Lower leg skin (tissue), 4 donors: ENCODE results near the gene ATOX1. TPM values are rescaled to one million over a fixed set of nuclear protein-coding genes. Genes with fewer than 3 reads are reported as not detected.

Experiments used
- DNase-seq, 2 donors: peaks; one replicate each; pipeline ENCODE4 v3.0.0-alpha.2; 2019; ENCODE audit warnings: low spot score in 2 of 2
- H3K4me3 ChIP-seq: fragments of 200-600 bp; sonication (generic); 2 replicates; pipeline ENCODE4 v1.5.1; 2017; ENCODE audit warnings: mild to moderate bottlenecking, low read depth; ENCODE audit not compliant: poor library complexity, severe bottlenecking
- POLR2A ChIP-seq, 2 donors: fragments of 450-650 bp; IDR thresholded peaks; one replicate each; pipeline ENCODE4 v1.6.1; 2016 to 2017; ENCODE audit warnings: antibody characterized with exemption in 2 of 2, mild to moderate bottlenecking in 1 of 2, moderate library complexity in 1 of 2
- WGBS, 2 donors: methylation state at CpG; one replicate each; pipeline ENCODE4 v1.1.5; 2018; 5-methylcytosine and 5-hydroxymethylcytosine counted together
- intact Hi-C: fragments of 100-400 bp; cut with DNase I; formaldehyde crosslinking; loops from one replicate; pipeline ENCODE4 v1.15.0; 2023; ENCODE audit warnings: low total_unique reads
- total RNA-seq, 4 donors: library from RNA; depleted of rRNA; stranded (reverse); fragments of >200 nt; gene quantifications; one replicate each; pipeline ENCODE4 v1.1.0, GENCODE V29; 2016
- TF ChIP-seq, protein P1 (sequence below), 3 donors: fragments of 450-650 bp; IDR thresholded peaks; one replicate each; pipeline ENCODE4 v1.5.1; 2016; ENCODE audit warnings: antibody characterized with exemption in 3 of 3, mild to moderate bottlenecking in 3 of 3, moderate library complexity in 2 of 3

The ATOX1 gene
- total RNA-seq, 4 donors from 2014 or later: 65.5 to 137 (median 92.8) TPM

DNA sequence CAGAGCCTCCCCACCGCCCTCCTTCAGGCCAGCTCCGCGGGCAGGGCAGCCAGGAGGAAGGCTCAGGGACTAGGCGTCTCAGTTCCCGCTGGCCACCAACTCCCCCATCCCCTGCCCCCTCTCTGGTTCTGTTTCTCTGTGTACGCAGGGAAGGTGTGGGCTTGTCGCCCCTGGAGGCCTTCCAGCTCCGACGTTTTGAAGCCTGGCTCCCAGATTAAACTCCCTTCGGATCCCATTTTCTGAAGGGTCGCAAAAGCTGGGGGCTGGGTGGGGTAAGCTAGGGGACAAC is 346 bp downstream of the ATOX1 start:
- 0% methylated on average over 10 to 11 of the region's 11 CpGs for WGBS, 2 donors
- H3K4me3 ChIP-seq: peak overlapping the region; percentile 61
- TF ChIP-seq, protein P1, sequence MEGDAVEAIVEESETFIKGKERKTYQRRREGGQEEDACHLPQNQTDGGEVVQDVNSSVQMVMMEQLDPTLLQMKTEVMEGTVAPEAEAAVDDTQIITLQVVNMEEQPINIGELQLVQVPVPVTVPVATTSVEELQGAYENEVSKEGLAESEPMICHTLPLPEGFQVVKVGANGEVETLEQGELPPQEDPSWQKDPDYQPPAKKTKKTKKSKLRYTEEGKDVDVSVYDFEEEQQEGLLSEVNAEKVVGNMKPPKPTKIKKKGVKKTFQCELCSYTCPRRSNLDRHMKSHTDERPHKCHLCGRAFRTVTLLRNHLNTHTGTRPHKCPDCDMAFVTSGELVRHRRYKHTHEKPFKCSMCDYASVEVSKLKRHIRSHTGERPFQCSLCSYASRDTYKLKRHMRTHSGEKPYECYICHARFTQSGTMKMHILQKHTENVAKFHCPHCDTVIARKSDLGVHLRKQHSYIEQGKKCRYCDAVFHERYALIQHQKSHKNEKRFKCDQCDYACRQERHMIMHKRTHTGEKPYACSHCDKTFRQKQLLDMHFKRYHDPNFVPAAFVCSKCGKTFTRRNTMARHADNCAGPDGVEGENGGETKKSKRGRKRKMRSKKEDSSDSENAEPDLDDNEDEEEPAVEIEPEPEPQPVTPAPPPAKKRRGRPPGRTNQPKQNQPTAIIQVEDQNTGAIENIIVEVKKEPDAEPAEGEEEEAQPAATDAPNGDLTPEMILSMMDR (IDR thresholded peaks at IDR 0.05): no peak
- TF ChIP-seq POLR2A (IDR thresholded peaks at IDR 0.05): no peak
- DNase-seq: peak in 1 of 2 donors; percentile 88
- intact Hi-C loops: no loop called here

DNA sequence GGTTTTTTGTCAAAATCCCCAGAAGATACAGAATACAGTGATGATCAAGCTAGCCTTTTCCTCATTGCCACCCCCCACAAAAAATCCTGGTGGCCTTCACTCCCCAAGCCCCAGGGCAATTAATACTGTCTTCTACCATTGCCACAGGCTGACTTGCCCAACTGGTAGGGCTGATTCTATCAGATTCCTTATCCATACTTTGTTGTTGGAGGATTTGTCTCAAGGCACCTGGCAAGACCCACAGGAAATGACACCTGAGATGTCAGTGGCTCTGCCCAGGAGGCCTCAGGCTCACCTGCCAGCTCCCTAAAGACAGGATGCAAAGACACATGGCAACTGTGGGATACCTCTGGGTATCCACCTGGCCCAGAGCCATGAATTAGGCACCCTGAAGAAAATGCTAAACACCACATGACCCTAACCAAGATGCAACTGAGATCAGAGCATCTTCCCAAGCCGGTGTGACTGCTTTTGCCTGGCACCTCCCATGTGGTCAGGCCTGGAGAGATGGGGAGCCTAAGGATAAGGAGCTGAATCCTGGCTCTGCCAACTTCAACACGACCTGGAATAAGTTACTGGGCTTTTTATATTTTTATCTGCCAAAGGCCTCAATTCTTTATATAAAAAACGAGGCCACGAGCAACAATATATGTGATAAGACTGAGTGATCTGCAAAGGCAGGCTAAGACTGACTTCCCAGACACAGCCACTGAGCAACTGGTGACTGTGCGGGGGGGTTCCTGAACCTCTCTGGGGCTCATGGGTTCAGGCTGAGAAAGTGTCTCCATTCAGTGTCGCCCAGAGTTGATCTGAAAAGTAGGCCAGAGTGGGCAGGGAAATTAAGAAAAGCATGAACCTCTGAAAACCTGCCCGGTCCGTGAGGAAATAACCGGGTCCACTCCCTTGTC is 944 bp downstream of the ATOX1 start:
- DNase-seq: peak in 1 of 2 donors; percentile 47
- peak overlapping the region; percentile 61 for H3K4me3 ChIP-seq
- WGBS, 2 donors: 11 to 12% methylated on average over 9 of the region's 9 CpGs
- intact Hi-C loops: no loop called here
- TF ChIP-seq, protein P1 (IDR thresholded peaks at IDR 0.05): no peak
- no peak for TF ChIP-seq POLR2A (IDR thresholded peaks at IDR 0.05)

DNA sequence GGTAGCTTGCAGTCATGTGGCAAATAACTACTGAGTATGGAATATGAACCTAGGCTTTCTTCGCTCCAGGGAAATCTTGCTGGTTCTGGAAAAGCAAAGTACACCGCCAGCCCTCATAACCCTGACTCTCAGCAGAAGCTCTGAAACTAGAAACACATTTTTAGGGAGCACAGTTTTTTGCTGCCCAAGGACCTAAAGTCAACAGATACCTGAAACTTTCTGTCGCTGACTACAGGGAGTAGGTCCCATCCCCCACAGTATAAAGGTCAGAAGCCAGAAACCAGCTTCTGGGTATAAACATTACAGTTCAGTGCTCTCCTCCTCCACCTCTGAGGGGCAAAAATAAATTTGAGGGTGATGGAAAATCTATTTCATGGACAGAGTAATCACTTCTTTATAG is 3.0 kb downstream of the ATOX1 start:
- H3K4me3 ChIP-seq: no peak overlapping the region
- intact Hi-C loops: no loop called here
- 94 to 97% methylated on average over 3 of the region's 3 CpGs for WGBS, 2 donors
- no peak for TF ChIP-seq POLR2A (IDR thresholded peaks at IDR 0.05)
- TF ChIP-seq, protein P1 (IDR thresholded peaks at IDR 0.05): no peak
- DNase-seq: no peak

DNA sequence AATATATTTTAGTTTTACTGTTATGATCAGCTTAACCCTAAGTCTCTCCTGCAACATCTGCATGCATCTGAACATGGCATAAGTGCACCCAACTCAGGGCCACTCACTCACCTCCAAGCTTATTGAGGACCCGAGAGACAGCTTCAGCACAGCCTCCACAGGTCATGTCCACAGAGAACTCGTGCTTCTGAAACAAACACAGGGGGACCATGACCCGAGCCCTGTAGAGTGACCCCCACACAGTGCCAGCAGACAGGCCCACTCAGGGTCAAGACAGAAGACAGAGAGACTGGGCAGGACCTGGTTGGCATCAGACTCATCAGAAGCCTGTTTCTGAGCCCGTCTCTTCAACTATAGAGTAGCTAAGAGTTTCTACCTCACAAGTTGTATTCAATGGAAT is 6.8 kb downstream of the ATOX1 start:
- H3K4me3 ChIP-seq: no peak overlapping the region
- TF ChIP-seq, protein P1 (IDR thresholded peaks at IDR 0.05): no peak
- no peak for TF ChIP-seq POLR2A (IDR thresholded peaks at IDR 0.05)
- intact Hi-C loops: no loop called here
- no peak for DNase-seq
- 87 to 89% methylated on average over 4 of the region's 4 CpGs for WGBS, 2 donors

DNA sequence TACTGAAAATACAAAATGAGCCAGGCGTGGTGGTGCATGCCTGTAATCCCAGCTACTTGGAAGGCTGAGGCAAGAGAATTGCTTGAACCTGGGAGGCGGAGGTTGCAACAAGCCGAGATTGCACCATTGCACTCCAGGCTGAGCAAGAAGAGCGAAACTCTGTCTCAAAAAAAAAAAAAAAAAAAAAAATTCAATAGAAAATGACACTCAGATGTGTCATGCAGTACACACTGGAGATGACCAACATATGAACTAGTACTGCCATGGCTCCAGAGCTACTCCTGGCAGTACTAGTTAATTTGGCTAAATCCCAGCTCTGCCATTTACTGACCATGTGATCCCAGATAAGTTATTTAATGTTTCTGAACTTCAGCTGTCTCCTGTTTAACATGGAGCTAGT is 7.3 kb downstream of the ATOX1 start:
- intact Hi-C loops: no loop called here
- DNase-seq: peak in 1 of 2 donors; percentile 64
- WGBS, 2 donors: 80 to 87% methylated on average over 4 of the region's 4 CpGs
- TF ChIP-seq POLR2A (IDR thresholded peaks at IDR 0.05): no peak
- TF ChIP-seq, protein P1 (IDR thresholded peaks at IDR 0.05): no peak
- H3K4me3 ChIP-seq: no peak overlapping the region
